NCI-H1930 (cell line): ENCODE measurements around the gene HMGN2.
A peak's percentile ranks its signal among the peaks of the same experiment; 100 is the strongest.
"Not testable (repeated sequence)": the region's sequence is repeated elsewhere in the genome, so short reads cannot be mapped to it uniquely, and the experiment has no call there.

Experiments used
- DNase-seq, 2 experiments: peaks; one replicate each; lab custom pipeline; 2025; lab: John Stamatoyannopoulos, UW

The HMGN2 gene

DNA sequence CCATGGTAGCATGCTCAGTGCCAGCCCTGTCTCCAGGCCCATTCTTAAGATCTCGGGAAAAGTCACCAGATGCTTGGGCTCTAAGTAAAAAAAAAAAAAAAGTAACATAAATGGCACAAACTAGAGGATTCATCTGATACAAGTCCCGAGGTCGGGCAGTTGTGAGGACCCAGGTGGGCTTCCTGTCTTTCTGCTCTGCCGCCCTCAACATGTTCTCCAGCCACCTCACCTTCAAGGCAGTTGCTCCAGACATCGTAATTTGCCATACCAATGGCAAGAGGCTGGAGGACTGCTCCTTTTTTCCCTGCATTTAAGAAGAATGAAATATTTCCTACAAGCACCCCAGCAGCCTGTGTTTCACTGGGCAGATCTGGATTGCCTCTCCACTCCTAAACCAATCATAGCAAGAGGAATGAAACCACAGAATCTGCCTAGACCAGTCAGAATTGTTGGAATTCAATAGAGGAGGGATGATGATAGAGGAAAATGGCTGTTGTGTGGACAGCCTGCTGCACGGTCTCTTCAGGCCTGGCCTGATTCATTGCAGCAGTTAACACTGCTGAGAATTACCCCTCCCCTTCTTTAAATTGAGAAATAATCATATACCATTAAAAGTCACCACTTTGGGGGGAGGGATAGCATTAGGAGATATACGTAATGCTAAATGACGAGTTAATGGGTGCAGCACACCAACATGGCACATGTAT lies 5.4 kb downstream of the HMGN2 start:
- no peak for DNase-seq

DNA sequence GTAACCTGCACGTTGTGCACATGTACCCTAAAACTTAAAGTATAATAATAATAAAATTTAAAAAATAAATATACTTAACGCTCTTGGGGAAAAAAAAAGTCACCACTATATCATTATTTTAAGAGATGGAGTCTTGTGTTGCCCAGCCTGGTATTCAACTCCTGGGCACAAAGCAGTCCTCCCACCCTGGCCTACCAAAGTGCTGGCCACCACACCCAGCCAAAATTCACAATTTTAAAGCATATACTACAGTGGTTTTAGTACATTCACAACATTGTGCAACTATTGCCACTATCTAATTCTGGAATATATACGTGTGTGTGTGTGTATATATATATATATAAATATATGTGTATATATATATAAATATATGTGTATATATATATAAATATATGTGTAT lies 5.9 kb downstream of the HMGN2 start:
- no peak for DNase-seq

DNA sequence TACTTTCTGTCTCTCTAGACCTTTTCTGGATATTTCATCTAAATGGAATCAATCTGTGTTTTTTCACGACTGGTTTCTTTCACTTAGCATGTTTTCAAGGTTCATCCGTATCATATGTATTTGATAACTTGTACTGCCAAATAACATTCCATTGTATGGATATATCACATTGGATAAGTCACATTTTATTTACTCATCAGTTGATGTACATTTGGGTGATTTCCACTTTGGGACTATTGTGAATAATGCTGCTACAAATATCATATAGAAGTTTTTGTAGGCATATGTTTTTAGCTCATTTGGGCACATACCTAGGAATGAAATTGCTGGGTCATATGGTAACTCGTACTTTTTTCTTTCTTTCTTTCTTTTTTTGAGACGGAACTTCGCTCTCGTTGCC lies 6.7 kb downstream of the HMGN2 start:
- no peak for DNase-seq

DNA sequence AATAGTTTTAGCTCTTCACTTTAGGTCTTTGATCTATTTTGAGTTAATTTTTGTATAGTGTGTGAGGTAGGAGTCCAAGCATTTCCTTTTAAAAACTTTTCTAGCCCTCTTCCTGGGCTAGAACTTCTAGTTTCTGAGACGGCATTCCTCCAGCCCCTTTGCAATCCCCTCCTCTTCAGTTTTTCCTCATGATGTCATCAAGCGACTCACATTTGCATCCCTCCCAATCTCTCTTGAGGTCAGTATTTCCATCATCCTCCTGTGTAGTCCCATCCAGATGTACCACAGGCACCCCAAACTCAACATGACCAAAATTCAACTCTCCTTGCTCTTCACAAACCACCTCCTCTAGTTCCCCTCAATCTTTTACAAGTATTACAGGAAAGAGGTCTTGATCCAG lies 10.7 kb downstream of the HMGN2 start:
- DNase-seq: no peak

DNA sequence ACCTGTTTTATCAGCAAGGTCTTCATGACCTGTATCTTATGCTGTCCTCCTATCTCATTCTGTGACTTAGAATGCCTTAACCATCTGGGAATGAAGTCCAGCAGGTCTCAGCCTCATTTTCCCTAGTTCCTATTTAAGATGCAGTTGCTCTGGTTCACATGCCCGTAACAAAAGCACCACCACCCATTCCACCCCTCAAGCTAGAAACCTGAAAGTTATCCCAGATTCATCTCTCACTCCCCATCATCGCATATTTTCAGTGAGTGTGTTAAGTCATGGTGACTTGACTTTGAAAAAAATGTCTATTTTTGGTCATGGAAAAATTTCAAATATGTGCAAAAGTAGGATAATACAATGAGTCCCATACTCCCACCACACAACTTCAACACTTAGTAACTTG lies 11.7 kb downstream of the HMGN2 start:
- DNase-seq: no peak

DNA sequence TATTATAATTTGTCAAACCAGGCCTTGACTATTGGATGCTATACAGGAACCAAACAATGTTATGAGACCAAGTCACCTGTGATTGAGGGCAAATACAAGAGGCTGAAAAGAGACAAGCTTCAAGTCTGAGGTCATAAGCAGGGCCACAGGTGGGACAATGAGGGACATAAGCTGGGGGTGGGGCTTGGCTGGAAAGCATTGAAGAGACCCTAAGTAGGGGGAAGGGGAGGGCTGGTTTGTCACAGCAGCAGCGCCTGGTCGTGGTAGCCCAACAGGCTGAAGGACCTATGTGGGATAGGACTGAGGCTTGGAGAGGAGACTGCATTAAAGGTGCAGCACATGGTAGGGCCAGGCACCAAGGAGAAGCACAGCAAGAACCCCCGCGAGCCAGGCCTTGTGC lies 17.9 kb downstream of the HMGN2 start:
- no peak for DNase-seq

DNA sequence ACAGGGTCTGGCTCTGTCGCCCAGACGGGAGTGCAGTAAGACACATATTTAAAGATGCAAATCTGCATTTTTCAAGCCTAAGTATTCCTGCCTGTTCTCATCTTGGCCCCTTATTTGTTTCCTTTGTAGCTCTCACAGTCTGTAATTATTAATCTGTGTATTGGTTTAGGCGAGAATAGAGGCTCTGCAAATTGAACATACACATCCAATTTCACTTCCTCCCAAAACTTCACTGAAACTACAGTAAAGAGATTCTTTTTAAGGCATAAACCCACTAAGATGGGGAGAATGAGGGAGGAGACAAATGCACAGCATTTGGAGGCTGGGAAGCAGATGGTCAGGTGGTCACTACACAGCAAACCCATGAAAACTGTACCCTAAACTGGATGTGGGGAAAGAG lies 21.0 kb downstream of the HMGN2 start:
- DNase-seq: no peak

DNA sequence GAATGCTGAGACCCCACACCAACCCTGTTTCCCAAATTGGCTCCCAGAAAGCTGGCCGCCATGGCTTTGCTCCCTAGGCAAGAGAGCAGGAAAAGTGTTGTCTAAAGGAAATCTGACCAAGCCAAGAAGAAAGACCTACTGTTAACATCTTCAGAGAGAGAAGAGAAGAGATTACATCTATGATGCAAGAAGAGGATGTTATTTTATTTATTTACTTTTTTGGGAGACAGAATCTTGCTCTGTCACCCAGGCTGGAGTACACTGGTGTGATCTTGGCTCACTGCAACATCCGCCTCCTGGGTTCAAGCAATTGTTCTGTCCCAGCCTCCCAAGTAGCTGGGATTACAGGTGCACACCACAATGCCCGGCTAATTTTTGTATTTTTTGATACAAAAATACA lies 21.7 kb downstream of the HMGN2 start:
- no peak for DNase-seq

DNA sequence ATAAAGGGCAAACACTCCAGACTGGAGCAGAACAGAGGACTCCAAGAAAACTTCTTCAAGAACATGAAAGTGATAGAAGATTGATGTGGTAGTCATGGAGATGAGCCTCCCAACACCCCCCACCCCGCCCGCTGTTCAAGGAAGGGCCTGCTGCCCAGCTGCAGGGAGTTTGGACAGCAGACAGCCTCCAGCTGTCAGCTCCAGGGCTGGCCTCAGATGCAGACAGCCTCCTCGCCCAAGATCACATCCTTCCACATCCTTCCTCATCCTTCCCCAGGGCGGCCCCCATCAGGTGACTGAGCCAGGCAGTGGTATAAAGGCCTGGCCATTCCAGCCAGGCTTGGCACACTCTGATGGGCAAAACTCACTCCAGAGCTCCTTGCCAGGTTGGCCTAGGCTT lies 24.6 kb downstream of the HMGN2 start:
- no peak for DNase-seq

DNA sequence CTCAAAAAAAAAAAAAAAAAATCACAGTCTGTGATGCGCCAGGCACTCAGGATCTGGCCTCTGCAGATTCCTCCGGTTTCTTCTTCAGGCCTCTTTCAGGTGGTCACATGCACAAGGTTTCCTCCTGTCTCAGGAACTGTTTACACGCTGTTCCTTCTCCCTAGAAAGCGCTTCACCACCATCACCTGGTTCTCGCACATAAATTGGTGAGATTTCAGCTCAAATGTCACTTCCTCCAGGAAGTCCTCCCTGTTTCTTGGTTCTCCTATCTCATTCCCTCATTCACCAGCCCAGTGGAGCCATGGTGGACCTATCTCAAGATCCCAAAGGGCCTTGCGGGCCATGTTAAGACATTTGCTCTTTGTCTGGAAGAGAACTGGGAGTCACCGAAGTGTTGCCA lies 26.7 kb downstream of the HMGN2 start:
- no peak for DNase-seq

DNA sequence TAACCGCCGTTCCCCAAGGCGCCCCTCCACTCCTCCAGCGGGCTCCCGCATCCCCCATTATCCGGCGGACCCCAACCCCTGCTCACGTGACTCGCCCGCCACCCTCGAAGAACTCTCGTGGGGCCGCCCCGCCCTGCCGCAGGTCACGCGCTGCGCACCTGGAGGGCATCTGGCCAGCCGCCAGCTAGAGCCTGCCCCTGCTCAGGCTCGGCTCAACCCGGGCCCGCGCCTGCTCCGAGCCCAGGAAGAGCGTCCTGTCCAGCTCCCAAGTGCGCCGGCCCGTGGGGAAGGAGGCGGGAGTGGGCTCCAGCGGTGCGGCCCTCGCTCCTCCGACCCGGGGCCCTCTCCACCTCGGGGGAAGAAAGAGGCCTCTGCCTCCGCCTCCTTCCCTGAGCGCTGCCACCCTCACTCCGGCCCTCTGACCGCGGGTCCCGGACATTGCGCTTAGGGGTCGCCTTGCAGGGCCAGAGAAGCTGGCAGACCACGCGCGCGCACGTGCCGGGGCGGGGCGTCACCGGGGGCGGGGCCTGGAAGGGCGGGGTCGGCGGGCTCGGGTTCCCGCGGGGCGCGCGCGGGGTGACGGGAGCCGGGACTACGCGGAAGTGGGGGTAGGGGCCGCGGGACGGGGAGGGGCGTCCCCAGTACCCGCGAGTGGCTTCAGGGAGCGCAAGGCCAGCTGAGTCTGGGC lies 28.4 kb downstream of the HMGN2 start:
- DNase-seq: peak; percentile 67 to 89

DNA sequence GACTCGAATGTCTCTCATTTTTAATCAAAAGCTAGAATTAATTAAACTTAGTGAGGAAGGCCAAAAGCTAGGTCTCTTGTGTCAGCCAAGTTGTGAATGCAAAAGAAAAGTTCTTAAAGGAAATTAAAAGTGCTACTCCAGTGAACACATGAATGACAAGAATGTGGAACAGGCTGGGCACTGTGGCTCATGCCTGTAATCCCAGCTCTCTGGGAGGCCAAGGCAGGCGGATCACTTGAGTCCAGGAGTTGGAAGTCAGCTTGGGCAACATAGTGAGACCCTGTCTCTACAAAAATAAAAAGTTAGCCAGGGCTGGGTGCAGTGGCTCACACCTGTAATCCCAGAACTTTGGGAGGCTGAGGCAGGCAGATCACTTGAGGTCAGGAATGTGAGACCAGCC lies 38.5 kb downstream of the HMGN2 start:
- not testable (repeated sequence) for DNase-seq

DNA sequence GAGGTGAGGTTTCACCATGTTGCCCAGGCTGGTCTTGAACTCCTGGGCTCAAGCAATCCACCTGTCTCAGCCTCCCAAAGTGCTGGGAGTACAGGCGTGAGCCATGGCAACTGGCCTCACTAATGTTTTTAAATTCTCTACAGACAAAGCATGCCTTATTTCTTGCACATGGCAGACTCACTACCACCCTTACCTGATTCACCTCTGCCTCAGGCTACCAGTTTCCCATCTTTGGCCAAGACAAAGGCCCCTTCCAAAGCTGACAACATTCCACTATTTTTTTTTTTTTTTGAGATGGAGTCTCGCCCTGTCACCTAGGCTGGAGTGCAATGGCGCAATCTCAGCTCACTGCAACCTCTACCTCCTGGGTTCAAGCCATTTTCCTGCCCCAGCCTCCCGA lies 43.6 kb downstream of the HMGN2 start:
- DNase-seq: not testable (repeated sequence)

DNA sequence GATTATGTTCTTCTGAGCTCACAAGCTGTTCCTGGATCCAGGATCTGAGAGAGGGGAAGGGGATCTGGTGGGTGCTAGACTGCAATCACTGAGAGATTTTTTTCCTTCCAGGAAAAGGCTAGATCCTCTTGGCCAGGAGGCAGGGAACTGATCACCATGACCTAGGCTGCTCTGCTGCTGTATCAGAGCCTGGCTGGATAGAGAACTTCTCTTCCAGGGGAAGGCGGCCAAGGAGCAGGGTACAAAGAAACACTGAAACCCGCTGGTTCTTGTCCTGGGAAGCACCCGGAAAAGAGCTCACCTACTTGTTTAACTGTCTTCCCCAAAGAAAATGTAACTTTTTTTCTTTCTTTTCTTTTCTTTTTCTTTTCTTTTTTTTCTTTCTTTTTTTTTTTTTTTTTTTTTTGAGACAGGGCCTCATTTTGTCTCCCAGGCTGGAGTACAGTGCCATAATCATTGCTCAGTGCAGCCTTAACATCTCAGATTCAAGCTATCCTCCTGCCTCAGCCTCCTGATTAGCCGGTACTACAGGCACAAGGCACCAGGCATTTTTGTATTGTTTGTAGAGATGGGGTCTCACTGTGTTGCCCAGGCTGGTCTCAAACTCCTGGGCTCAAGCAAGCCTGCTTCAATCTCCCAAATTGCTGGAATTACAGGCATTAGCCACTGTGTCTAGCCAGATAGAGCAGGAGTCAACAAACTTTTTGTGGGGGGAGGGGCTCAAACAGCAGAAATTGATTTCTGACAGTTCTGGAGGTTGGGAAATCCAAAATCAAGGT lies 44.9 kb downstream of the HMGN2 start:
- peak in 1 of 2 experiments; percentile 6 for DNase-seq

DNA sequence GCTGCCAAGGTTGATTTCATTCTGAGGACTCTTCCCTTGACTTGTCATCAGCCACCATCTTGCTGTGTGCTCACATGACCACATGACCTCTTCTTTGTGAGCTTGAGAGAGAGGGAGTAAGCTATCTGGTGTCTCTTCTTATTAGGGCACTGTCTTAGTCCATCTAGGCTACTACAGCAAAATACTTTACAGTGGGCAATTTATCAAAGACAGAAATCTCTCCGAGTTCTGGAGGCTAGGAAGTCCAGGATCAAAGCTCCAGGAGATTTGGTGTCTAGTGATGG lies 45.5 kb downstream of the HMGN2 start:
- DNase-seq: no peak

DNA sequence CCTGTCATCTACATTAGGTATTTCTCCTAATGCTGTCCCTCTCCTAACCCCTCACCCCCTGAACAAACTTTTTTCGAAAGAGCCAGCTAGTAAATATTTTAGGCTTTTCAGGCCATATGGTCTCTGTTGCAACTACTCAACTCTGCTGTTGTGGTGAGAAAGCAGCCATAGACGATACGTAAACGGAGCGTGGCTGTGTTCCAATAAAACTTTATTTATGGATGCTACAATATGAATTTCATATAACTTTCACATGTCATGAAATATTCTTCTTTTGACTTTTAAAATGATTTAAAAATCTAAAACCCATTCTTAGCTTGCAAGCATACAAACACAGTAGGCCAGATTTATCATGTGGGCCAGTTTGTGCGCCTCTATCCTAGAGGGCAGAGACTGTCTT lies 46.1 kb downstream of the HMGN2 start:
- no peak for DNase-seq

DNA sequence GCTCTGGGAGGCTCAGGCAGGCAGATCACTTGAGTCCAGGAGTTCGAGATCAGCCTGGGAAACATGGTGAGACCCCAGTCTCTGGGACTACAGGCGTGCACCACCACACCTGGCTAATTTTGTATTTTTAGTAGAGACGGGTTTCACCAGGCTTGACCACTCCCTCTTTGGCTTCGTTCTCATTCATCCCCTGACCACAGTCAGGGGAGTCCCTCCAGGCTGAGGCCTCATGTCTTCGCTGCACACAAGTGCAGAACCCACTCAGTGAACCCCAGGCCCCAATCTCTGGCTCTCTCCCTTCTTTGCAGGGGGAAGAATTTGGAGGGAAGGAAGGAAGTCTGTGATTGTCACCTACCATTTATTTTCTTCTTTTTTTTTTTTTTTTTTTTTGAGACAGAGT lies 48.1 kb downstream of the HMGN2 start:
- DNase-seq: no peak

DNA sequence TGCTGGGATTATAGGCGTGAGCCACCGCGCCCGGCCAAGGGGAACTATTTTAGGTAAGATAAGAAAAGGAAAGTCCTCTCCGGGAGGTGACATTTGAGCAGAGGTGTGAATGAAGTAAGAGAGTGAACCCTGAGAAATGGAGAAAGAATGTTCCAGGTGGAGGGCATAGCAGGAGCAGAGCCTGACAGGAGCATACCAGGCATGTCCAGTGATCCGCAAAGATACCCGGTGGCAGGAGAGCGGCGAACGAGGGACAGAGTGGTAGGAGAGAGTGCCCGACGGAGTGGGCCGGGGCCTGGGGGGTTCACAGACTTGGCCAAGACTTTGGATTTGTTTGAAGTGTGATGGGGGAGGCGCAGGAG lies 49.4 kb downstream of the HMGN2 start:
- no peak for DNase-seq

DNA sequence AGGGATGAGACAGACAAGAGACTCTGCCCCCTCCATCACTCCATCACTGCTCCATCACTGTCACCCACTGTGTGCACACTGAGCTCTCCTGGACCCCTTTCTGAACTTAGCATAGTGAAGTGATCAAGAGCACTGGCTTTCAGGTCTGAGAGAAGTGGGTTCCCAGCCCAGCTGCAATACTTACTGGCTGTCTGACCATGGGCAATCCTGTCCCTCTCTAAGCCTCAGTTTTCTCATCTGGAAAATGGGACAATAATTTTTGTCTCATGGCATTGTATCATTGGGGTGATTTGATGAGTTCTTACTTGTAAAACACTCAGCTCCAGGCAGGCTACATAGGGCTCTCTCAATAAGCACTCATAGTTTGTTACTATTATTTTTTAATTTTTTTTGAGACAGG lies 49.8 kb downstream of the HMGN2 start:
- no peak for DNase-seq

DNA sequence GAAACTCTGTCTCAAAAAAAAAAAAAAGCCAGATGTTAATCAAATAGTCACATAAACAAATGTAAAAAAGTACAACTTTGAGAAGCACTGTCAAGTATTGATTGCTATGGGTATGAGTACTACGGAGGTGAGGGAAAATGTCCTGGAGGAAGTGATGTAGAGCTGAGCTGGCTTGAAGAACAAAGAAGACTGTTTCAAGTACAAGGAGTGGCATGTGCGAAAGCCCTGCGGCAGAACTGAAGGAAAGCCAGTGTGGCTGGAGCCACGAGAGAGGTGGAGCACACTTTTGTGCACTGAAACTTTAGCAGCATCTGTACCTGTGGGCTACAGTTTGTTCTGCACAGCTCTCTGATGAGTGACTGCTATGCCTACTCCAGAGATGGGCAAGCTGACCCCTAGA lies 51.9 kb downstream of the HMGN2 start:
- no peak for DNase-seq
